Effector memory CD4-positive, alpha-beta T cell (primary cell): ENCODE results near the gene MRPL36.

Experiments used
- DNase-seq, 3 donors: peaks; one replicate each; pipeline ENCODE4 v3.0.0-alpha.2; 2020
- H3K27ac ChIP-seq: 2 replicates; pipeline ENCODE4 v1.7.0; 2013; ENCODE audit warnings: mild to moderate bottlenecking, low read length, moderate library complexity; ENCODE audit not compliant: insufficient read depth, poor library complexity, severe bottlenecking
- H3K27me3 ChIP-seq: replicated peaks from 2 replicates; pipeline ENCODE4 v1.7.0; 2013; ENCODE audit warnings: mild to moderate bottlenecking, low read length; ENCODE audit not compliant: insufficient read depth, control insufficient read depth, poor library complexity, severe bottlenecking
- H3K36me3 ChIP-seq: 2 replicates; pipeline ENCODE4 v1.7.0; 2013; ENCODE audit warnings: mild to moderate bottlenecking, low read length, moderate library complexity; ENCODE audit not compliant: control insufficient read depth, insufficient read depth
- H3K4me1 ChIP-seq: 2 replicates; pipeline ENCODE4 v1.7.0; 2013; ENCODE audit warnings: low read length, mild to moderate bottlenecking; ENCODE audit not compliant: control insufficient read depth, insufficient read depth, poor library complexity, severe bottlenecking
- H3K4me3 ChIP-seq: 2 replicates; pipeline ENCODE4 v1.7.0; 2013; ENCODE audit warnings: low read length, low read depth, mild to moderate bottlenecking; ENCODE audit not compliant: insufficient read depth, poor library complexity, severe bottlenecking
- H3K9me3 ChIP-seq: 2 replicates; pipeline ENCODE4 v1.7.0; 2013; ENCODE audit warnings: mild to moderate bottlenecking, low read length, moderate library complexity; ENCODE audit not compliant: control insufficient read depth

Gene MRPL36

GRCh38 chr5:1831677-1832313, 32.2 kb upstream of the MRPL36 start:
- H3K4me3 ChIP-seq, result no peak overlapping the region
- no peaks in the 10 kb centered on the region for H3K9me3 ChIP-seq
- H3K4me1 ChIP-seq, result no peaks in the 10 kb centered on the region
- H3K27ac ChIP-seq, result no peak overlapping the region
- no peaks in the 10 kb centered on the region for H3K27me3 ChIP-seq
- DNase-seq, result no peak
- no peaks in the 10 kb centered on the region for H3K36me3 ChIP-seq

- no peaks in the 10 kb centered on the region for H3K36me3 ChIP-seq
- no peaks in the 10 kb centered on the region for H3K27me3 ChIP-seq
- H3K9me3 ChIP-seq, result no peaks in the 10 kb centered on the region
- H3K27ac ChIP-seq, result no peak overlapping the region
- H3K4me1 ChIP-seq, result no peaks in the 10 kb centered on the region
- DNase-seq, result no peak
- H3K4me3 ChIP-seq, result no peak overlapping the region
Measured at GRCh38 chr5:1831257-1831656, 31.6 kb upstream of the MRPL36 start.

GRCh38 chr5:1830571-1831228, 31.1 kb upstream of the MRPL36 start:
- no peaks in the 10 kb centered on the region for H3K4me1 ChIP-seq
- DNase-seq, result no peak
- no peaks in the 10 kb centered on the region for H3K27me3 ChIP-seq

GRCh38 chr5:1827886-1828397, 28.3 kb upstream of the MRPL36 start:
- no peak overlapping the region for H3K27ac ChIP-seq
- no peak overlapping the region for H3K4me3 ChIP-seq
- DNase-seq, result peak in 2 of 3 donors; percentile 5 to 33
- no peaks in the 10 kb centered on the region for H3K4me1 ChIP-seq
- H3K27me3 ChIP-seq, result no peaks in the 10 kb centered on the region
- H3K36me3 ChIP-seq, result no peaks in the 10 kb centered on the region
- no peaks in the 10 kb centered on the region for H3K9me3 ChIP-seq

More at GRCh38 chr5:1830571-1831228, 31.1 kb upstream of the MRPL36 start:
- Histone ChIP-seq H3K4me3 (no peak overlapping the region), H3K36me3 (no peaks in the 10 kb centered on the region), H3K27ac (no peak overlapping the region), H3K9me3 (no peaks in the 10 kb centered on the region)

- no peak overlapping the region for H3K4me3 ChIP-seq
- no peak overlapping the region for H3K27ac ChIP-seq
- DNase-seq, result no peak
- H3K36me3 ChIP-seq, result no peaks in the 10 kb centered on the region
- H3K27me3 ChIP-seq, result no peaks in the 10 kb centered on the region
- no peaks in the 10 kb centered on the region for H3K4me1 ChIP-seq
- no peaks in the 10 kb centered on the region for H3K9me3 ChIP-seq
Measured at GRCh38 chr5:1827025-1827885, 27.6 kb upstream of the MRPL36 start.

GRCh38 chr5:1826235-1826980, 26.8 kb upstream of the MRPL36 start:
- no peaks in the 10 kb centered on the region for H3K9me3 ChIP-seq
- H3K4me3 ChIP-seq, result no peak overlapping the region
- DNase-seq, result no peak
- H3K27me3 ChIP-seq, result no peaks in the 10 kb centered on the region
- no peaks in the 10 kb centered on the region for H3K36me3 ChIP-seq
- H3K4me1 ChIP-seq, result no peaks in the 10 kb centered on the region
- H3K27ac ChIP-seq, result no peak overlapping the region

GRCh38 chr5:1824903-1825841, 25.5 kb upstream of the MRPL36 start:
- Histone ChIP-seq H3K4me1 (no peaks in the 10 kb centered on the region), H3K36me3 (peaks cover 12% of the 10 kb centered on the region), H3K9me3 (no peaks in the 10 kb centered on the region), H3K27me3 (no peaks in the 10 kb centered on the region), H3K27ac (no peak overlapping the region), H3K4me3 (no peak overlapping the region)
- no peak for DNase-seq

GRCh38 chr5:1824109-1824821, 24.6 kb upstream of the MRPL36 start:
- no peak for DNase-seq
- Histone ChIP-seq H3K36me3 (peaks cover 13% of the 10 kb centered on the region), H3K4me3 (no peak overlapping the region), H3K27ac (no peak overlapping the region), H3K9me3 (no peaks in the 10 kb centered on the region), H3K4me1 (no peaks in the 10 kb centered on the region), H3K27me3 (no peaks in the 10 kb centered on the region)
